Neural cell (in vitro differentiated cells): Measurements from ENCODE around the gene HIP1. TPM values are rescaled to one million over a fixed set of nuclear protein-coding genes. Genes with fewer than 3 reads are reported as not detected.

Experiments
- H2AFZ ChIP-seq: fragments of 200-600, 300-800 bp; sonication (generic), shearing (Covaris generic); 2 replicates; pipeline ENCODE4 v1.6.0; 2014; ENCODE audit warnings: low read depth, mild to moderate bottlenecking, antibody characterized with exemption, low read length, moderate library complexity
- H3F3A ChIP-seq: fragments of 200-600 bp; shearing (Covaris generic); 2 replicates; pipeline ENCODE4 v1.6.1; 2016; ENCODE audit warnings: mild to moderate bottlenecking, moderate library complexity, mixed read lengths, antibody characterized with exemption, low read length; ENCODE audit not compliant: insufficient read depth, poor library complexity, severe bottlenecking
- H3K27ac ChIP-seq: fragments of 200-600, 300-800 bp; sonication (generic), shearing (Covaris generic); 2 replicates; pipeline ENCODE4 v1.5.1; 2014; ENCODE audit warnings: mild to moderate bottlenecking, low read length, moderate library complexity
- H3K27me3 ChIP-seq: fragments of 300-800, 200-600 bp; sonication (generic), shearing (Covaris generic); 2 replicates; pipeline ENCODE4 v1.6.0; 2014; ENCODE audit warnings: mild to moderate bottlenecking, low read depth, low read length, moderate library complexity; ENCODE audit not compliant: insufficient read depth
- H3K36me3 ChIP-seq: fragments of 300-800, 200-600 bp; sonication (generic), shearing (Covaris generic); 2 replicates; pipeline ENCODE4 v1.5.1; 2014; ENCODE audit warnings: mild to moderate bottlenecking, antibody characterized with exemption, low read length, moderate library complexity; ENCODE audit not compliant: insufficient read depth
- H3K4me2 ChIP-seq: fragments of 300-800, 200-600 bp; sonication (generic), shearing (Covaris generic); 2 replicates; pipeline ENCODE4 v1.6.0; 2014; ENCODE audit warnings: mild to moderate bottlenecking, low read length
- H3K4me3 ChIP-seq: fragments of 300-800, 200-600 bp; sonication (generic), shearing (Covaris generic); 2 replicates; pipeline ENCODE4 v1.5.1; 2014; ENCODE audit warnings: mild to moderate bottlenecking, low read length, moderate library complexity
- H3K79me2 ChIP-seq: fragments of 200-600 bp; shearing (Covaris generic); replicated peaks from 2 replicates; pipeline ENCODE4 v1.6.0; 2014; ENCODE audit warnings: mild to moderate bottlenecking, low read length, moderate library complexity; ENCODE audit not compliant: insufficient read depth
- H3K9ac ChIP-seq: fragments of 300-800, 200-600 bp; sonication (generic), shearing (Covaris generic); 2 replicates; pipeline ENCODE4 v1.6.1; 2016; ENCODE audit warnings: mild to moderate bottlenecking, low read length, mixed read lengths
- H3K9me2 ChIP-seq: fragments of 200-600 bp; shearing (Covaris generic); 2 replicates; pipeline ENCODE4 v1.6.1; 2016; ENCODE audit warnings: mild to moderate bottlenecking, low read length, mixed read lengths; ENCODE audit not compliant: insufficient read depth
- H3K9me3 ChIP-seq: fragments of 200-600, 300-800 bp; sonication (generic), shearing (Covaris generic); 2 replicates; pipeline ENCODE4 v1.6.1; 2016; ENCODE audit warnings: mild to moderate bottlenecking, mixed run types, low read length, moderate library complexity, mixed read lengths
- H4K20me1 ChIP-seq: fragments of 200-600 bp; shearing (Covaris generic); 2 replicates; pipeline ENCODE4 v1.6.1; 2016; ENCODE audit warnings: mild to moderate bottlenecking, mixed run types; ENCODE audit not compliant: insufficient read depth
- EP300 ChIP-seq: fragments of 450-650 bp; conservative IDR thresholded peaks from 2 replicates; pipeline ENCODE4 v1.6.1; 2014; ENCODE audit warnings: antibody characterized with exemption, mild to moderate bottlenecking, moderate library complexity; ENCODE audit not compliant: poor library complexity, severe bottlenecking
- EZH2 ChIP-seq: fragments of 200-600, 300-800 bp; shearing (Covaris generic), sonication (generic); IDR thresholded peaks from 2 replicates; pipeline ENCODE4 v1.6.1; 2014; ENCODE audit warnings: antibody characterized with exemption, low read length, borderline replicate concordance, mild to moderate bottlenecking; ENCODE audit not compliant: insufficient read depth, poor library complexity, severe bottlenecking
- MXI1 ChIP-seq: fragments of 450-650 bp; conservative IDR thresholded peaks from 2 replicates; pipeline ENCODE4 v1.6.1; 2014; ENCODE audit warnings: antibody characterized with exemption, mild to moderate bottlenecking; ENCODE audit not compliant: poor library complexity, severe bottlenecking
- POLR2AphosphoS5 ChIP-seq: IDR thresholded peaks from 2 replicates; pipeline ENCODE4 v1.6.1; 2012
- RAD21 ChIP-seq: fragments of 450-650 bp; conservative IDR thresholded peaks from 2 replicates; pipeline ENCODE4 v1.6.1; 2014; ENCODE audit warnings: antibody characterized with exemption, mild to moderate bottlenecking, moderate library complexity
- SMC3 ChIP-seq: fragments of 450-650 bp; conservative IDR thresholded peaks from 2 replicates; pipeline ENCODE4 v1.6.1; 2014; ENCODE audit warnings: antibody characterized with exemption, mild to moderate bottlenecking, moderate library complexity; ENCODE audit not compliant: poor library complexity
- TAF1 ChIP-seq: IDR thresholded peaks from 2 replicates; pipeline ENCODE4 v1.6.1; 2012; ENCODE audit warnings: low read depth
- polyA plus RNA-seq: library from polyadenylated mRNA; depleted of rRNA; stranded (reverse); fragments of >200 nt; gene quantifications from 2 replicates; pipeline ENCODE4 v1.2.3, GENCODE V29; 2014
- TF ChIP-seq, protein P1 (sequence below): fragments of 450-650 bp; IDR thresholded peaks from 2 replicates; pipeline ENCODE4 v1.5.1; 2014; ENCODE audit warnings: antibody characterized with exemption, mild to moderate bottlenecking, moderate library complexity; ENCODE audit not compliant: poor library complexity, severe bottlenecking
- TF ChIP-seq, protein P2 (sequence below): IDR thresholded peaks from 2 replicates; pipeline ENCODE4 v1.6.1; 2012; ENCODE audit warnings: borderline replicate concordance

HIP1 gene
- polyA plus RNA-seq, 1 donor from 2014 or later: 12.9 TPM

DNA sequence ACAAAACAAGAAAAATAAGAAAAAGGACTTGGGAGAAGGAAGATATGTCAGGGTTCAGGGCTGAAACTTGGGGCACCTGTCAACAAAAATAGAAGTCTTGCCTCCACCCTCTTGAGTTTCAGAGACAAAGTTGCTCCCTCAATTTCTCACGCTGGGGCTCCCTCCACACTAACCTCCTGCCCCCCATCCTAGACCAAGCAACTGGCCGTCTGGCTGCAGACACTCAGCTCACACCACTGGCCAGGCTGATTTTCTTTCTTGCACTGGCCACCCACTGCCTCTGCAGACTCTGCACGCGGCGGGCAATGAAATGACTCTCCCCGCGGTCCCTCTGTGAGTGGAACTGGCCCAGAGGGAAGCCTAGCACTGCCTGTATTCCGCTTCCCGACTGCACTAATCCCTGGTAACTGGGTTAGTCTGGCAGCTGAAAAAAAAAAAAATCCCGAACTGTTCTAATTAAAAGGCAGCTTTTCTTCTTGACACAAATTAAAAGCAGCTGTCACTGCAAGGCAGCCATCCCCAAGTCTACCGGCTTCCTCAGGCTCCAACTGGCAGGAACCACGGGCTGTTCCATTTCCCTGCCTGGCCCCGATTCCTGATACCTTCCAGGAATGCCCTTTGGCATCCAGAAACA, 163.1 kb downstream of the HIP1 start:
- Histone ChIP-seq H3F3A (no peaks in the 10 kb centered on the region), H4K20me1 (no peaks in the 10 kb centered on the region), H2AFZ (no peak overlapping the region), H3K4me2 (no peak overlapping the region), H3K9me3 (no peaks in the 10 kb centered on the region), H3K36me3 (no peaks in the 10 kb centered on the region), H3K9ac (no peak overlapping the region), H3K79me2 (no peaks in the 10 kb centered on the region), H3K4me3 (no peak overlapping the region), H3K27ac (no peak overlapping the region), H3K27me3 (no peaks in the 10 kb centered on the region), H3K9me2 (no peaks in the 10 kb centered on the region)
- no peak for TF ChIP-seq SMC3
- TF ChIP-seq, protein P1, sequence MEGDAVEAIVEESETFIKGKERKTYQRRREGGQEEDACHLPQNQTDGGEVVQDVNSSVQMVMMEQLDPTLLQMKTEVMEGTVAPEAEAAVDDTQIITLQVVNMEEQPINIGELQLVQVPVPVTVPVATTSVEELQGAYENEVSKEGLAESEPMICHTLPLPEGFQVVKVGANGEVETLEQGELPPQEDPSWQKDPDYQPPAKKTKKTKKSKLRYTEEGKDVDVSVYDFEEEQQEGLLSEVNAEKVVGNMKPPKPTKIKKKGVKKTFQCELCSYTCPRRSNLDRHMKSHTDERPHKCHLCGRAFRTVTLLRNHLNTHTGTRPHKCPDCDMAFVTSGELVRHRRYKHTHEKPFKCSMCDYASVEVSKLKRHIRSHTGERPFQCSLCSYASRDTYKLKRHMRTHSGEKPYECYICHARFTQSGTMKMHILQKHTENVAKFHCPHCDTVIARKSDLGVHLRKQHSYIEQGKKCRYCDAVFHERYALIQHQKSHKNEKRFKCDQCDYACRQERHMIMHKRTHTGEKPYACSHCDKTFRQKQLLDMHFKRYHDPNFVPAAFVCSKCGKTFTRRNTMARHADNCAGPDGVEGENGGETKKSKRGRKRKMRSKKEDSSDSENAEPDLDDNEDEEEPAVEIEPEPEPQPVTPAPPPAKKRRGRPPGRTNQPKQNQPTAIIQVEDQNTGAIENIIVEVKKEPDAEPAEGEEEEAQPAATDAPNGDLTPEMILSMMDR: no peak

DNA sequence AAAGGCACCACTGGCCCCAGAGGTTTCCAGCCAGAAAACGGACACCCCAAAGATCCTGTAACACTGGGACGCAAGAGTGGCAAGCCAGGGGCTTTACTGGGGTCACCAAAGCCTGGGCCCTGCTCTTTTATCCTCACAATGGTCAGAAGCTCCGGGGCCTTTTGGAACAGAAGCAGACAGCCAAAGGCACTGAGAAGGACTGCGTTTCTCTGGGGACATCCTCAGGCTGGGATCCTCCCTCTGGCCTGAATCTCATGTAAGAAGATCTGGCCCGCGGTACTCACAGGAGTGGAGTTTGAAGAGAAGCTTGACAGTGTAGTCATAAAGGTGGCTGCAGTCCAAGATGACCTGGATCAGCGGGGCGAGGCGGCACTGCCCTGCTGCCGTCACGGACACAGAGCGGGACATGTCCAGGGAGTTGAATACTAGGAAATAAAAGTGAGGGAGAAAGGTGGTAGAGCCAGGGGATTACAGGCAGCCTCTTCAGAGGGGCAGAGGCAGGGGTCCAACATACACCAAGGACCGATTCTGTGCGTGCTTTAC, 165.2 kb downstream of the HIP1 start:
- no peaks in the 10 kb centered on the region for H3K27me3 ChIP-seq
- no peak overlapping the region for H3K27ac ChIP-seq
- no peak for TF ChIP-seq POLR2AphosphoS5
- no peak for TF ChIP-seq MXI1
- no peak for TF ChIP-seq EP300
- TF ChIP-seq, protein P1: no peak
- no peak for TF ChIP-seq RAD21
- TF ChIP-seq SMC3: no peak
- no peak for TF ChIP-seq TAF1
- TF ChIP-seq EZH2: no peak
- TF ChIP-seq, protein P2, sequence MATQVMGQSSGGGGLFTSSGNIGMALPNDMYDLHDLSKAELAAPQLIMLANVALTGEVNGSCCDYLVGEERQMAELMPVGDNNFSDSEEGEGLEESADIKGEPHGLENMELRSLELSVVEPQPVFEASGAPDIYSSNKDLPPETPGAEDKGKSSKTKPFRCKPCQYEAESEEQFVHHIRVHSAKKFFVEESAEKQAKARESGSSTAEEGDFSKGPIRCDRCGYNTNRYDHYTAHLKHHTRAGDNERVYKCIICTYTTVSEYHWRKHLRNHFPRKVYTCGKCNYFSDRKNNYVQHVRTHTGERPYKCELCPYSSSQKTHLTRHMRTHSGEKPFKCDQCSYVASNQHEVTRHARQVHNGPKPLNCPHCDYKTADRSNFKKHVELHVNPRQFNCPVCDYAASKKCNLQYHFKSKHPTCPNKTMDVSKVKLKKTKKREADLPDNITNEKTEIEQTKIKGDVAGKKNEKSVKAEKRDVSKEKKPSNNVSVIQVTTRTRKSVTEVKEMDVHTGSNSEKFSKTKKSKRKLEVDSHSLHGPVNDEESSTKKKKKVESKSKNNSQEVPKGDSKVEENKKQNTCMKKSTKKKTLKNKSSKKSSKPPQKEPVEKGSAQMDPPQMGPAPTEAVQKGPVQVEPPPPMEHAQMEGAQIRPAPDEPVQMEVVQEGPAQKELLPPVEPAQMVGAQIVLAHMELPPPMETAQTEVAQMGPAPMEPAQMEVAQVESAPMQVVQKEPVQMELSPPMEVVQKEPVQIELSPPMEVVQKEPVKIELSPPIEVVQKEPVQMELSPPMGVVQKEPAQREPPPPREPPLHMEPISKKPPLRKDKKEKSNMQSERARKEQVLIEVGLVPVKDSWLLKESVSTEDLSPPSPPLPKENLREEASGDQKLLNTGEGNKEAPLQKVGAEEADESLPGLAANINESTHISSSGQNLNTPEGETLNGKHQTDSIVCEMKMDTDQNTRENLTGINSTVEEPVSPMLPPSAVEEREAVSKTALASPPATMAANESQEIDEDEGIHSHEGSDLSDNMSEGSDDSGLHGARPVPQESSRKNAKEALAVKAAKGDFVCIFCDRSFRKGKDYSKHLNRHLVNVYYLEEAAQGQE: no peak
- no peaks in the 10 kb centered on the region for H4K20me1 ChIP-seq
- no peak overlapping the region for H2AFZ ChIP-seq
- H3K79me2 ChIP-seq: no peaks in the 10 kb centered on the region
- H3K9me2 ChIP-seq: no peaks in the 10 kb centered on the region
- H3F3A ChIP-seq: no peaks in the 10 kb centered on the region
- no peak overlapping the region for H3K4me3 ChIP-seq
- H3K36me3 ChIP-seq: no peaks in the 10 kb centered on the region
- no peaks in the 10 kb centered on the region for H3K9me3 ChIP-seq
- no peak overlapping the region for H3K4me2 ChIP-seq
- H3K9ac ChIP-seq: no peak overlapping the region
